AG20443 (cell line): ENCODE results near the gene ZNF317.
"Not testable (repeated sequence)": the region's sequence is repeated elsewhere in the genome, so short reads cannot be mapped to it uniquely, and the experiment has no call there.

ENCODE experiments used
- DNase-seq: peaks from one replicate; pipeline ENCODE4 v3.0.0; 2012; ENCODE audit warnings: low spot score, mixed read lengths

ZNF317 gene

DNA sequence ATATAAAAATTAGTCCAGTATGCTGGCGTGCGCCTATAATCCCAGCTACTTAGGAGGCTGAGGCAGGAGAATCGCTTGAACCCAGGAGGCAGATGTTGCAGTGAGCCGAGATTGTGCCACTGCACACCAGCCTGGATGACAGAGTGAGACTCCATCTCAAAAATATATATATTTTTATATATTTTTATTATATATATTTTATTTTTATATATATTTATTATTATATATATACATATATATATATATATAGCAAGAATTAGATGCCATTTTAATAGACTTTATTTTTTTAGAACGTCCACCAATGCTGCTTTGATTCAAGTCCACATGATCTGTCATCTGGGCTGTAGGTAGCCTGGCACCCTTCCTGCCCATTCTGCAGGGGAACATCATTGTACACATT, 35.1 kb downstream of the ZNF317 start:
- DNase-seq = no peak

GRCh38 chr19:9178901-9179300, 38.7 kb downstream of the ZNF317 start, which contains the start of gene OR7D2:
Gene OR7D2, plus strand, starts transcription at chr19:9178979. Its CDS starts 6,803 bp downstream, at chr19:9185782.
- no peak for DNase-seq

- no peak for DNase-seq
These were observed 42.8 kb downstream of the ZNF317 start for GRCh38 chr19:9183000-9183399.

GRCh38 chr19:9187191-9187590, 47.0 kb downstream of the ZNF317 start:
- DNase-seq = no peak

DNA sequence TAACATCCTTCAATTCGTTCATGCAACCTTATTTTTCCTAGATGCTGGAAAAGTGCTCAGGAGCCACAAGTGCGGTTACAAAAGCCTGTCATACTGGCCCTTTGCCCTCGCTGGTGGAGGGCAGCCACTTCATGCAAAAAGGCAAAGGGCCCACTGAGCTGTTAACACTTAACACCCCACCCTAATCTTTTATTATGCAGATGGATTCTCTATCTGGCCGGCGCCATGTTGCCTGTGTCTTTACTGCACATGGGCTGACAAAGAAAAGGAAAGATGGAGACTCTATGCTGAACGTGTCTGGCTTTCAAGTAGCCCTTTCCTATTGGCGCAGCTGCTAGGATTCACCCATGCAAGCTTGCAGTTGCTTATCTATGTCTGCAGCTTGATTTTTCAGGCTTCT, 49.3 kb downstream of the ZNF317 start:
- DNase-seq = no peak

DNA sequence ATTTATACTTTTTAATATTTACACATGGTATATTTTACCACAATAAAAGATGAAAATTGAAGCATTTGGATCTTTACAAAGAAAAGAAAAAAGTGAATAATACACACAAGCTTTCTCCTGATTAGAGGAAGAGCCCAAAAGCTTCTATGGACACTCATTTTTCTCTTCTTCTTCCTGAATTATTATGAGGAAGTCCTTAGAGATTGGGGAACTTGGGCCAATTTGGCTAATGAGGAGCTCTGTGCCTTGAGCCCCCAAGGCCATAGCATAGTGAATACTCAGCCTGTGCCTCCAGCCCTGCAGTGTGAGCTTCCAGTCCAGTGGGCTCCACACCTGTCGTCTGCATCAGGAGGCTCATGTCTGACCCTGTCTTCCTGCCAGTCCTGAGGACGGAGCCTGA, 57.8 kb downstream of the ZNF317 start:
- not testable (repeated sequence) for DNase-seq

- peak; percentile 76 for DNase-seq
These were observed 65.4 kb downstream of the ZNF317 start for GRCh38 chr19:9205501-9206113.
